ENCODE measurements around the gene KANTR.
"Not testable (repeated sequence)": the region's sequence is repeated elsewhere in the genome, so short reads cannot be mapped to it uniquely, and the experiment has no call there.

KANTR gene

GRCh38 chrX:53128097-53128749 lies 34.3 kb downstream of the KANTR start:
- DNase-seq = no peak

- no peak for DNase-seq
Measured at GRCh38 chrX:53133400-53133799, 39.5 kb downstream of the KANTR start.

- no peak for DNase-seq
Measured at GRCh38 chrX:53135581-53135980, 41.6 kb downstream of the KANTR start.

DNA sequence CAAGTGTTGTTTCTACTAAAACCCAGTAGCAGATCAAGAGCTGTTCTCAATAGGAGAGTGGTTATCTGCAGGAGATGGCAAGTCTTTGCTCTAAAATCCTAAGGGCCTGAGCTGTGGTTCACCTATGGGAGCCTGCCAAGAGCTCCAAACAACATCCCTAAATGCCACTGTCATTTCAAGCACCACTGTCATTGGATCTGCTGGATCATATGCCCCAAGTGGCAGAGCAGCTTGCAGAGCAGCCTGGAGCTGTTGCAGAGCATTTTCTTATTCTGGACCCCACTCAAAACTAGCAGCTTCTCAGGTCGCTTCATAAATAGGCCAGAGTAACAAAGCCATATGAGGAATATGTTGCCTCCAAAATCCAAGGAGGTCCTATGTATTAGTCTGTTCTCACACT lies 59.6 kb downstream of the KANTR start:
- no peak for DNase-seq

GRCh38 chrX:53155512-53156206 lies 61.7 kb downstream of the KANTR start:
- DNase-seq = no peak

- DNase-seq = no peak
Measured at GRCh38 chrX:53156207-53156596, 62.3 kb downstream of the KANTR start.

DNA sequence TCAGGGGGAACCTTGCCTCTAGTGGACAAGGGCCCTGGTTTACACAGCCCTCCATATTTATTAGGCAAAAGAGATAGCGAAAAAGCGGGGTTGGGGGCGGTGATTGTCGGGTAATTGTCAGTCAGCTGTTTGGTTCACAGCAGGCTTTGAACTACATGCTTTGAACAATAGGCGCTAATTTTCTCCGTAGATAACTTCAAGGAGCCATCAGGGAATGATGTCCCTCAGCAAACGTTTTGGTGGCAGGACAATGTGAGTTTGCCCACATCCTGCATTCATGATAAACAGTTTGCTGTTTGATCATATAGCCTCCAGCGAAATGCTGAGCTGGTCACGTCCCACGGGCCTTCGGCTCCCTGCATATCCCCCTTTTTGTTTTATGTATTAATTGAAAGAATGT lies 65.2 kb downstream of the KANTR start:
- no peak for DNase-seq

DNA sequence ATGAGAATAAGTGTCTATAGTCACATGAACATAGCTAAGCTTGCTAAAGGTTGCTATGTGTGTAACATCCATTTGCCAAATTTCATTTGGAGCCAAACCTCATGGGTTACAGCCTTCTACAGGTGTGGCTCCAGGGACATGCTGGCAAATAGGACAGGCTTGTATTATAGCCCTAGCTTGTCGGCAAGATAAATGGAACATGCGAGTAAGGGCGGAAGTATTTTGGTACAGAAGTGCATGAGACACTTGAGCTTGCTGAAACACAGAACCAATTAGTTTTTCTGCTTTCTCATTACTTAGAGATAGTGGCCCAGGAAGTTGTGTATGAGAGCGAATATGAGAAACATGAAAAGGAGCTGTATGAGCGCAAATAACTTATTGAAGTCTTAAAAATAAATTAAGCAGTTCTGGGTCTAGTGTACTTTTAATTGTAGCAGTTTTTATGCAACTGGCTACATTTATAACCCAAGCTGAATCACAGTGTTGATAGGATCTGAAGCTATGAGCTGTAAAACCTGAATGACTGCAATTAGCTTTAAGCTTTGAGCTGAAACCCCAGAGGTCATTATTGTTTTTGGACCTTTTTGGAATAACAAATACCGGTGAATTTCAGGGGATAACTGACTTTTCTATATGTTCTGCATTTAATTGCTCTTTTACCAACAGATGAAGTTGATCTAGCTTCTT lies 66.5 kb downstream of the KANTR start:
- DNase-seq = no peak

GRCh38 chrX:53163436-53163835 lies 69.5 kb downstream of the KANTR start:
- no peak for DNase-seq

GRCh38 chrX:53164566-53164965 lies 70.6 kb downstream of the KANTR start:
- not testable (repeated sequence) for DNase-seq

DNA sequence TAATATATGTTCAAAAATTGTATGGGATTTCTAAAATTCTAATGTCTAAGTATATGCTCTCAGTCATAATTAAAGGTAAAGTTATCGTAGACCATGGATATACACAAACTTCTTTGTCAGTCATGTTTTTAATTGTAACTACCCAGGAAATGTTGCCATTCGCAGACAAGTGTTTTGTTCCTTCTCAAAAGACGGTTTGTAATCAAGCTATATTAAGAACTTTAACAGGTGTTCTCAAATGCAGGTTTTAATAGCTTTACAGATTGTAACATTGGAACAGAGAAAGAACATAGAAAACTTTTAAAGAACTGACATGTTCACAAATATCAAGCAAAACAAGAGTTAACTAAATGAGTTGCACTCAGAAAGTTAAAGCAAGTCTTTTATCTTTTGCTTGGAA lies 72.2 kb downstream of the KANTR start:
- no peak for DNase-seq

- no peak for DNase-seq
Measured at GRCh38 chrX:53171356-53171755, 77.4 kb downstream of the KANTR start.

All from T-helper 1 cell (primary cell).